Astrocyte of the spinal cord (primary cell): Measurements from ENCODE around the gene CLCN1.

Source experiments
- DNase-seq: peaks from one replicate; pipeline ENCODE4 v3.0.0; 2011; ENCODE audit warnings: low read depth, low spot score
- H3K4me3 ChIP-seq: 2 replicates; pipeline ENCODE4 v1.5.1; 2011; ENCODE audit warnings: low read depth, mild to moderate bottlenecking, low read length, moderate library complexity
- in situ Hi-C: cut with HindIII; loops from 2 replicates; pipeline ENCODE4 v1.10.0; 2017; ENCODE audit warnings: low sequenced_read_pairs
- TF ChIP-seq, protein P1 (sequence below): IDR thresholded peaks from 2 replicates; pipeline ENCODE4 v1.5.1; 2012; ENCODE audit warnings: low read depth, mild to moderate bottlenecking, low read length, inconsistent platforms

The CLCN1 gene

DNA sequence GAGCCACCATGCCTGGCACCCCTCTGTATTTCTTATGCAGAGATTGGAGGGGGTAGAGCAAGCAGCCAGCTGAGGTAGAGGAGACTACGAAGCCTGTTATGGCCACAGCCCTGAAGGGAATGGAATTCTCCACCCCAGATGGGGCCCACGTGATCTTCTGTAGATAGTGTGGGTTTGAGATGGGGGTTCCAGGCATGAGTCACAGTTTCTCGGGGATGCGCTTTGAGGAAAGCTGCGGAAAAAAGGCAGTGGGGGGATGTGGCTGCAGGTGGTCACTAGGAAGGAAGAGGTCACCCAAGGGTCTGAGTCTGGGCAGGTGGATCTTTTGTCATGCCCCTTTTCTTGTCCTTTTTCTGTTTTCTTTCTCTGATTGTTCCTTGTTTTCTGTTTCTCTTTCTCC lies 35.1 kb downstream of the CLCN1 start:
- in situ Hi-C loops, result no loop called here
- no peak for DNase-seq
- TF ChIP-seq, protein P1, sequence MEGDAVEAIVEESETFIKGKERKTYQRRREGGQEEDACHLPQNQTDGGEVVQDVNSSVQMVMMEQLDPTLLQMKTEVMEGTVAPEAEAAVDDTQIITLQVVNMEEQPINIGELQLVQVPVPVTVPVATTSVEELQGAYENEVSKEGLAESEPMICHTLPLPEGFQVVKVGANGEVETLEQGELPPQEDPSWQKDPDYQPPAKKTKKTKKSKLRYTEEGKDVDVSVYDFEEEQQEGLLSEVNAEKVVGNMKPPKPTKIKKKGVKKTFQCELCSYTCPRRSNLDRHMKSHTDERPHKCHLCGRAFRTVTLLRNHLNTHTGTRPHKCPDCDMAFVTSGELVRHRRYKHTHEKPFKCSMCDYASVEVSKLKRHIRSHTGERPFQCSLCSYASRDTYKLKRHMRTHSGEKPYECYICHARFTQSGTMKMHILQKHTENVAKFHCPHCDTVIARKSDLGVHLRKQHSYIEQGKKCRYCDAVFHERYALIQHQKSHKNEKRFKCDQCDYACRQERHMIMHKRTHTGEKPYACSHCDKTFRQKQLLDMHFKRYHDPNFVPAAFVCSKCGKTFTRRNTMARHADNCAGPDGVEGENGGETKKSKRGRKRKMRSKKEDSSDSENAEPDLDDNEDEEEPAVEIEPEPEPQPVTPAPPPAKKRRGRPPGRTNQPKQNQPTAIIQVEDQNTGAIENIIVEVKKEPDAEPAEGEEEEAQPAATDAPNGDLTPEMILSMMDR, result no peak
- H3K4me3 ChIP-seq, result no peak overlapping the region

DNA sequence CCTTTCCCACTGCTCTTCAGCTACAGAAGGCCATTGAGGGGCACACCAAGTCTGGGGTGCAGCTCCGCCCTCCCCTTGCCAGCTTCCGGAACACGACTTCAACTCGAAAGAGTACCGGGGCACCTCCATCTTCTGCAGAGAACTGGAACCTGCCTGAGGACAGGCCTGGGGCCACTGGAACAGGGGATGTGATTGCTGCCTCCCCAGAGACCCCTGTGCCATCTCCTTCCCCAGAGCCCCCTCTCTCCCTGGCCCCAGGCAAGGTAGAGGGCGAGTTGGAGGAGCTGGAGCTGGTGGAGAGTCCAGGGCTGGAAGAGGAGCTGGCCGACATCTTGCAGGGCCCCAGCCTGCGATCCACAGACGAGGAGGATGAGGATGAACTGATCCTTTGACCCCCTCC lies 35.7 kb downstream of the CLCN1 start:
- TF ChIP-seq, protein P1, result no peak
- in situ Hi-C loops, result no loop called here
- H3K4me3 ChIP-seq, result no peak overlapping the region
- DNase-seq, result no peak

DNA sequence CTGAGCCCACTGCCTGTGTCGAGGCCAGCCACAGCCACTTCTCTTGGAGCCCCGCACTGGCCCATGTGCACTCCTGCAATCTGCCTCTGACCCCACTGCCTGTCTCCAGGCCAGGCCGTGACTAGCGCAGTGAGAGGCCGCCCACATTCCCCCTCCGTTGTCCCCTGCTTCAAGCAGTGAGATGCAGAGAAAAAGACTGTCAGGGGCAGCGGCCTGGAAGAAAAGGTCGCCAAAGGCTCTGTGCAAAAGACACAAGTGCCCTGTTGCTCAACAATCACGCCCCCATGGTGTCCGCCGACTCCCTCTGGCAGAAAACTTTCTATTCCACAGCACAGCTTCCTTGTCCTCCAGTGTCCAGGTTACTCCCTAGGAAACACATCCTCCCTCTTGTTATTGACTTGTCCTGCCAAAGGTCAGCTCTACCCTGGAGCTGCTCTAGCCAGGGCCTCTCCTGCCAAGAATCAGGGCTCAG lies 36.7 kb downstream of the CLCN1 start:
- no peak for DNase-seq
- TF ChIP-seq, protein P1, result no peak
- in situ Hi-C loops, result no loop called here
- H3K4me3 ChIP-seq, result no peak overlapping the region

DNA sequence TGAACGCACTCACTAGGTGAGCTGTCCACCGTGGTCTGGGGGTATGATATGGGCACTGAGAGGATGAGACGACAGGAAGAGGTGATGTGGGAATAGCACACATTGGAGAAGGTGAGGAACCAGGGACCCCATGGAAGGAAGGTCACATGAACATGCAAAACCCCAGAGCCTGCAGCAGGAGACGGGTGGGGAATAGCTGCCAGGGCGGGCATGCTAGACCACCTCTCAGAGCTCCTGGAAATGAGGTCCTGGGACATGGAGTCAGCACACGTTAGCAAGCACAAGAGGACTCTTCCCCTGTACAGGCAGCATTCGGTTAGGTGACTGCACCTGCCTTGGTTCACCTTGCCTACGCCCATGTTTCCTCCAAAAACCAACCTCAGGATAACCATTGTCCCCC lies 38.5 kb downstream of the CLCN1 start:
- no peak for DNase-seq
- no peak overlapping the region for H3K4me3 ChIP-seq
- TF ChIP-seq, protein P1, result no peak
- in situ Hi-C loops, result no loop called here

DNA sequence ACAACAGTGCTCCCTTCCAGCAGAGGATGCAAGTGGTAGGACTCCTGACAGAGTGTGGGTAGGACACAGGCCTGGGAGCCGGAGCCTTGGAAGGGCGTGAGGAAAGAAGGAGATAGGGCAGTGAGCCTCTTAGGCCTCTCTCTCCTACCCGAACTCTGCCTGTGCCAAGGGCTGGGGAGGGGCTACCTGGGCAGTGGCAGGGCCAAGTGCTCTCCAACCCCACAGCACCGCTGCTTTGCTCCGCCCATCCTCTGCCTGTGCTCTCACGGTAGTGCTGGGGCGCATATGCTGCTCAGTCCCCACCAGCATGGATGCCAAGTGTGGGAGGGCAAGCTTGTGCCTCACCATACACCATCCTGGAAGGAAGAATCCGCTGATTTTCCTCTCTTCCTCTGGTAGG lies 39.1 kb downstream of the CLCN1 start:
- TF ChIP-seq, protein P1, result no peak
- no peak overlapping the region for H3K4me3 ChIP-seq
- DNase-seq, result no peak
- in situ Hi-C loops, result no loop called here

DNA sequence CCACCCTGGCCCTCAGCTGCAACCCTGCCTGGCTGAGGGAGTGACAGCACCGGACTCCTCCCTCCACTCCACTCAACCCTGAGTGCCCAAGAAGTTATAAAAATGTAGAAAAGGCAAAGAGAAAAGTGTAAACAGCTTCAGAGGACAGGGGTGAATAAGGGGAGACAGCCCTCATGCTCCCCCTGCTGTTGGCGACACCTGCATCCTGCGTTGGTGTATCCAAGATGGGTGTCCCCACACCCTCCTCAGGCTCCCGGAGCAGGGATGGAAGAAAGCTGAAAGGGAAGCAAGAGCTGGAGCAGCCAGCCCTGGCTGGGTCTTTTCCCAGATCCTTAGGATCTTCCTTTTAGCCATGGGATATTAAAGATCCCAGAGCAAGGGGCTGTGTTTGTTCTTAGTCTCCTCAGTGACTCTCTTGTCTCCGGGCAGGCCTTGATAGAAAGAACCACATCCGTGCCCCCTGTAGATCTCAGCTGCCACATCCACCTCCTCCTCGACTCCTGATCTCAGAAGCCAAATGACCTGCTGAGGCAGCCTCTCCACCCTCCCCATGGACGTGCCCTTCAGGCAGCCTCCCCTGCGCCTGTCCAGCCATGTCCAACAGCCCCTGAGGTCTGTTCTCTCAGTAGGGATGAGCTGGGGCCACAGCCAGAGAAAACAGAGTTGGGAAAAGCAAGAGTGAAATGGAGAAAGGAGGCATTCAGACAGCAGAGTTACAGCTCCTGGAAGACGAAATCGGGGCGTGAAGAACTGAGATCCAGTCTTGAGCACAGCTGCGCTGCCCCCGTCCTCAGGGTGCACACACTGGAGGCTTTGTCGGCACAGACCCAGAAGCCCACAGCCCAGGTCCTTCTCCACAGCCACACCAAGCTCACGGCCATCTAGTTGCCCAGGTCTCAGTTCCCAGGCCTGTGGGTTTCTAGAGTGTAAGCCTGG lies 39.8 kb downstream of the CLCN1 start:
- no peak overlapping the region for H3K4me3 ChIP-seq
- peak; percentile 74 for DNase-seq
- TF ChIP-seq, protein P1, result no peak
- in situ Hi-C loops, result no loop called here
